Measurements from ENCODE around the gene ADAMTS6.
"Not testable (repeated sequence)": the region's sequence is repeated elsewhere in the genome, so short reads cannot be mapped to it uniquely, and the experiment has no call there.

The ADAMTS6 gene

DNA sequence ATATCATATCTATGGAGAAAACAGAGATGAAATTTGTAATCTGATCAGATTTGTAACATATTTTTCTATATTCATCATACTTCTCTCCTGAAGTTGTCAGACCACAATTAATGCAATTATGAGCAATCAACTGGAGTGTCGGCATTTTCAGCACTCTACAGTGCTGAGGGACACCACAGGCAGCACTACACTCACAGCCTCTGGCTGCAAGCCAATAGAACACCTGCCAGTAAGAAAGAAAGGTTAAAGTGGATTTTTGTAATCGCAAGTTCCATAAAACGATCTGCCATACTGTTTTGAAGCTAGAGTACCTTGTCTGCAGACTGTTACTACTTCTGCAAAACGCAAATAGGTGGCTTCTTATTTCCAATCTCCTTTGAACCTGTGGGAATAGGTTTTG is 147.6 kb downstream of the ADAMTS6 start:
- Histone ChIP-seq H3K4me1 (ENCODE audit: control insufficient read depth in 1 of 2, insufficient read depth in 2 of 2, low read length in 2 of 2) (no peaks in the 10 kb centered on the region), H3K4me3 (ENCODE audit: low read depth in 1 of 2, low read length in 2 of 2) (no peak overlapping the region), H3K27me3 (ENCODE audit: control insufficient read depth in 1 of 2, insufficient read depth in 2 of 2, low read length in 2 of 2) (no peaks in the 10 kb centered on the region), H3K9ac (ENCODE audit: low read depth in 1 of 2, low read length in 2 of 2) (no peak overlapping the region), H3K9me3 (ENCODE audit: control insufficient read depth in 1 of 2, low read length in 2 of 2) (peaks cover 0 to 4% of the 10 kb centered on the region in 2 donors), H3K36me3 (ENCODE audit: control insufficient read depth in 1 of 2, insufficient read depth in 2 of 2, low read length in 2 of 2) (no peaks in the 10 kb centered on the region), H3K27ac (ENCODE audit: low read depth, low read length) (no peak overlapping the region)

DNA sequence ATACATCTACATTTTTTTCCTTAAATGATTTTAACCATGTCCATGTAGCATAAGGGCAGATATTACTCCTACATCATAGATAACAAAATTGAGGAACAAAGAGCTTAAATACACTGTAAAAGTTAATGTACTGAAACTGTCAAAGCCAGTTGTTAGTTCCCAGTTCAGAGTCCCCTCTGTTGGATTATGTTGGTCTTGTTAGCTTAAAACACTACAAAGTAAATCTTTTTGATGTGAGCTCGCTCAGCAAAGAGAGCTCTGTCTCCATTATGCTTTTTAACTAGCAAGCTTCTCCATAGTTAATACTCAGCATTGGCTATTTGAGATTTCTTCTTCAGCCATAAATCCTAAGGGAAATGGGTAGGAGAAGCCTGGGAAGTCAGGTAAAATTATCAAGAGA is 149.1 kb downstream of the ADAMTS6 start:
- Histone ChIP-seq H3K9me3 (ENCODE audit: control insufficient read depth in 1 of 2, low read length in 2 of 2) (no peaks in the 10 kb centered on the region), H3K27me3 (ENCODE audit: control insufficient read depth in 1 of 2, insufficient read depth in 2 of 2, low read length in 2 of 2) (no peaks in the 10 kb centered on the region), H3K9ac (ENCODE audit: low read depth in 1 of 2, low read length in 2 of 2) (no peak overlapping the region), H3K4me3 (ENCODE audit: low read depth in 1 of 2, low read length in 2 of 2) (no peak overlapping the region), H3K36me3 (ENCODE audit: control insufficient read depth in 1 of 2, insufficient read depth in 2 of 2, low read length in 2 of 2) (no peaks in the 10 kb centered on the region), H3K4me1 (ENCODE audit: control insufficient read depth in 1 of 2, insufficient read depth in 2 of 2, low read length in 2 of 2) (no peaks in the 10 kb centered on the region), H3K27ac (ENCODE audit: low read depth, low read length) (no peak overlapping the region)

DNA sequence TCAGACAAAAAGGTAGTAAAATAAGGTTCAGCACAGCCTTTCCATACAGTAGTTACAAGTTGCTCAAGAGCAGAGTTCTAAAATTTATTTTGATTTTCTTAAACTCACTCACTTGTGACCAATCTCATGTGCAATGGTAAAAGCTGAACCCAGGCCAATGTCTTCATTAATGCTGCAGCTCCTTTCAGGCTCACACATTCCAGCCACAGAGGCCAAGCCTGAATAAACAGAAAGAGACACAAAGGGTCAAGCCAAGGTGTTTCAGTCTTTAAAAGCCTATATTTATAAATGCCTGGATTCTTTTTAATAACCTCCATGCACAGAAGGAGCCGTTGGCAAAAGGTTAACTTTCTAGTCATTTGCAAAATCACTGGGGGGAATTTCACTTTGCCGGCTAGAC is 152.5 kb downstream of the ADAMTS6 start:
- H3K4me3 ChIP-seq (ENCODE audit: low read depth in 1 of 2, low read length in 2 of 2): no peak overlapping the region
- H3K9ac ChIP-seq (ENCODE audit: low read depth in 1 of 2, low read length in 2 of 2): no peak overlapping the region
- H3K27me3 ChIP-seq (ENCODE audit: control insufficient read depth in 1 of 2, insufficient read depth in 2 of 2, low read length in 2 of 2): no peaks in the 10 kb centered on the region
- no peak overlapping the region for H3K27ac ChIP-seq (ENCODE audit: low read depth, low read length)
- H3K9me3 ChIP-seq (ENCODE audit: control insufficient read depth in 1 of 2, low read length in 2 of 2): no peaks in the 10 kb centered on the region
- H3K4me1 ChIP-seq (ENCODE audit: control insufficient read depth in 1 of 2, insufficient read depth in 2 of 2, low read length in 2 of 2): no peaks in the 10 kb centered on the region
- no peaks in the 10 kb centered on the region for H3K36me3 ChIP-seq (ENCODE audit: control insufficient read depth in 1 of 2, insufficient read depth in 2 of 2, low read length in 2 of 2)

DNA sequence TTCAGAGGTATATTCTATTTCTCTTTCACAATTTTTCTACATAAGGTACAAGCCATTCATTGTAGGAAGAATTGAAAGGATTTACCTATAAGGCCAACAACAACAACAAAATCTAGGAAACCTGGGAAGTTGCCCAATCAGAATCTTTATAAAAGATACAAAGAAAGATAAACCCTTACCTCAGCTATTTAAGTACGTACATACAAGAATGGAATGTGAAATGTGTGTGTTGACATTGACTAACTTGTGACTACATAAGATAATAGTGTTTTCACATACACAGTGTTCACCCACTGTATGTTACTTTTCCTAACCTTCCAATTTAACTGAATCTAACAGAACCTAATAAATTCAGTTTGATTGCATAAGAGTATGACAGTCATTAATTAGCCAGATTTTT is 154.1 kb downstream of the ADAMTS6 start:
- no peak overlapping the region for H3K27ac ChIP-seq (ENCODE audit: low read depth, low read length)
- H3K4me3 ChIP-seq (ENCODE audit: low read depth in 1 of 2, low read length in 2 of 2): no peak overlapping the region
- no peak overlapping the region for H3K9ac ChIP-seq (ENCODE audit: low read depth in 1 of 2, low read length in 2 of 2)
- no peaks in the 10 kb centered on the region for H3K36me3 ChIP-seq (ENCODE audit: control insufficient read depth in 1 of 2, insufficient read depth in 2 of 2, low read length in 2 of 2)
- H3K9me3 ChIP-seq (ENCODE audit: control insufficient read depth in 1 of 2, low read length in 2 of 2): no peaks in the 10 kb centered on the region
- no peaks in the 10 kb centered on the region for H3K4me1 ChIP-seq (ENCODE audit: control insufficient read depth in 1 of 2, insufficient read depth in 2 of 2, low read length in 2 of 2)
- H3K27me3 ChIP-seq (ENCODE audit: control insufficient read depth in 1 of 2, insufficient read depth in 2 of 2, low read length in 2 of 2): no peaks in the 10 kb centered on the region

DNA sequence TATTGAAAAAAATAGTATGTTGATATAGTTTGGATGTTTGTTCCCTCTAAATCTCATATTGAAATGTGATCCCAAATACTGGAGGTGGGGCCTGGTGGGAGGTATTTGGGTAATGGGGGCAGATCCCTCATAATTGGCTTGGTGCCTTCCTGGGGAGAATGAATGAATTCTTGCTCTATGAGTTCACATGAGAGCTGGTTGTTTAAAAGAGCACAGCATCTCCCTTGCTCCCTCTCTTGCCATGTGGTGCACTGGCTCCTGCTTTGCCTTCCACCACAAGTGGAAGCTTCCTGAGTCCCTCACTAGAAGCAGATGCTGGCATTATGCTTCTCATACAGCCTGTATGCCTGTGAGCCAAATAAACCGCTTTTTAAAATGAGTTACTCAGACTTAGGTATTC is 154.8 kb downstream of the ADAMTS6 start:
- Histone ChIP-seq H3K4me3 (ENCODE audit: low read depth in 1 of 2, low read length in 2 of 2) (no peak overlapping the region), H3K9me3 (ENCODE audit: control insufficient read depth in 1 of 2, low read length in 2 of 2) (no peaks in the 10 kb centered on the region), H3K4me1 (ENCODE audit: control insufficient read depth in 1 of 2, insufficient read depth in 2 of 2, low read length in 2 of 2) (no peaks in the 10 kb centered on the region), H3K27ac (ENCODE audit: low read depth, low read length) (no peak overlapping the region), H3K27me3 (ENCODE audit: control insufficient read depth in 1 of 2, insufficient read depth in 2 of 2, low read length in 2 of 2) (no peaks in the 10 kb centered on the region), H3K36me3 (ENCODE audit: control insufficient read depth in 1 of 2, insufficient read depth in 2 of 2, low read length in 2 of 2) (no peaks in the 10 kb centered on the region), H3K9ac (ENCODE audit: low read depth in 1 of 2, low read length in 2 of 2) (no peak overlapping the region)

DNA sequence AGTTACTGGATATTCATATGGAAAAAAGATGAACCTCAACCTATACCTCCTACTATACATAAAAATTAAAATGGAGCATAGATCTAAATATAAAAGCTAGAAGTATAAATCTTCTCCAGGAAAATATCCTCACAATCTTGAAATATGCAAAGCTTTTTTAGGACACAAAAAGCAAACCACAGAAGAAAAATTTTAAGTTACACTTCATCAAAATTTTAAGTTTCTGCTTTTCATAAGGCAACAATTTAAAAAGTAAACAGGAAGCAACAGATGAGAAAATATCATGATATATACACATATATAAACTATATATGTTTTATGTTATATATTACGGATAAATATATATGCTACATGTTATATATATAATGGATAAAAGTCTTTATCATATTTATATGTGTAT is 157.5 kb downstream of the ADAMTS6 start:
- no peak overlapping the region for H3K27ac ChIP-seq (ENCODE audit: low read depth, low read length)
- no peak overlapping the region for H3K9ac ChIP-seq (ENCODE audit: low read depth in 1 of 2, low read length in 2 of 2)
- H3K9me3 ChIP-seq (ENCODE audit: control insufficient read depth in 1 of 2, low read length in 2 of 2): no peaks in the 10 kb centered on the region
- no peaks in the 10 kb centered on the region for H3K36me3 ChIP-seq (ENCODE audit: control insufficient read depth in 1 of 2, insufficient read depth in 2 of 2, low read length in 2 of 2)
- H3K4me3 ChIP-seq (ENCODE audit: low read depth in 1 of 2, low read length in 2 of 2): no peak overlapping the region
- H3K4me1 ChIP-seq (ENCODE audit: control insufficient read depth in 1 of 2, insufficient read depth in 2 of 2, low read length in 2 of 2): no peaks in the 10 kb centered on the region
- no peaks in the 10 kb centered on the region for H3K27me3 ChIP-seq (ENCODE audit: control insufficient read depth in 1 of 2, insufficient read depth in 2 of 2, low read length in 2 of 2)

DNA sequence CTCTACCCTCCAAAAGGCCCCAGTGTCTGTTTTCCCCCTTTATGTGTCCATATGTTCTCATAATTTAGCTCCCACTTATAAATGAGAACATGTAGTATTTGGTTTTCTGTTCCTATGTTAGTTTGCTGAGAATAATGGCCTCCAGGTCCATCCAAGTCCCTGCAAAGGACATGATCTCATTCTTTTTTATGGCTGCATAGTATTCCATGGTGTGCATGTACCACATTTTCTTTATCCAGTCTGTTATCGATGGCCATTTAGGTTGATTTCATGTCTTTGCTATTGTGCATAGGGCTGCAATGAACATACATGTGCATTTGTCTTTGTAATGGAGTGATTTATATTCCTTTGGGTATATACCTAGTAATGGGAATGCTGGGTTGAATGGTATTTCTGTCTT is 161.0 kb downstream of the ADAMTS6 start:
- H3K9ac ChIP-seq (ENCODE audit: low read depth in 1 of 2, low read length in 2 of 2); H3K4me3 ChIP-seq (ENCODE audit: low read depth in 1 of 2, low read length in 2 of 2); H3K4me1 ChIP-seq (ENCODE audit: control insufficient read depth in 1 of 2, insufficient read depth in 2 of 2, low read length in 2 of 2); H3K27ac ChIP-seq (ENCODE audit: low read depth, low read length); H3K9me3 ChIP-seq (ENCODE audit: control insufficient read depth in 1 of 2, low read length in 2 of 2); H3K27me3 ChIP-seq (ENCODE audit: control insufficient read depth in 1 of 2, insufficient read depth in 2 of 2, low read length in 2 of 2); H3K36me3 ChIP-seq (ENCODE audit: control insufficient read depth in 1 of 2, insufficient read depth in 2 of 2, low read length in 2 of 2): not testable (repeated sequence)

DNA sequence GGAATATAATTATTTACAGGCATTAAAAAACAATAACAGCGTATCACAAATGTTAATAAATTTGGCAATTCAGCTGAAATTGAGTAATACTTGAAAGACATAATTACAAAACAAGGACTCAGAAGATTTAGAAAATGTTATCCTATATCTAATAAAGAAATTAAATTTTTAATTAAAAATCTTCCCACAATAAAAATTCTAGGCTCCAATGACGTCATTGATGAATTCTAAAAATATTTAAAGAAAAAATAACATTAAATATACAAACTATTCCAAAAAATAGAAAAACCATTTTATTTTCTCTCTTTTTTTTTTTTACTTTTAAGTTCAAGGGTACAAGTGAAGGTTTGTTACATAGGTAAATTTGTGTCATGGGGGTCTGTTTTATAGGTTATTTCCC is 161.5 kb downstream of the ADAMTS6 start:
- Histone ChIP-seq H3K4me3 (ENCODE audit: low read depth in 1 of 2, low read length in 2 of 2) (no peak overlapping the region), H3K27ac (ENCODE audit: low read depth, low read length) (no peak overlapping the region)

DNA sequence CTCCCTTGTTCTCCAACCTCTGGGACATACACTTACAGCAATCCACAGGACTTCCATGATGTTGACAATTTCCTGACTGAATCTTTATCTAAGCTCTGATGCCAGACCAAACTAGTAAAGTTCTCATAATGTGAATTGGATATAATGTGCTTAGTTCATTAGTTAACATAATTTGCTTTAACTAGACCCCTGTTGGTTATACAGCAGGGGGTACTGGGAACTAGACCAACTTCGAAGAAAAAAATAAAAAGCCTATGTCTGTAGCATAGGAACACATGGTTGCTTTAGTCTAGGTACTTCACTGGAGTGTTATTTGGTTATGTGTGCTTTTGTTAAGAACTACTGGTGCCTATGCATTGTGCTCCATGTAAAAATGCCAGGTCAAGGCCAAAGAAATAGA is 173.8 kb downstream of the ADAMTS6 start:
- Histone ChIP-seq H3K9me3 (ENCODE audit: control insufficient read depth in 1 of 2, low read length in 2 of 2) (no peaks in the 10 kb centered on the region), H3K27ac (ENCODE audit: low read depth, low read length) (no peak overlapping the region), H3K9ac (ENCODE audit: low read depth in 1 of 2, low read length in 2 of 2) (no peak overlapping the region), H3K27me3 (ENCODE audit: control insufficient read depth in 1 of 2, insufficient read depth in 2 of 2, low read length in 2 of 2) (no peaks in the 10 kb centered on the region), H3K4me1 (ENCODE audit: control insufficient read depth in 1 of 2, insufficient read depth in 2 of 2, low read length in 2 of 2) (no peaks in the 10 kb centered on the region), H3K4me3 (ENCODE audit: low read depth in 1 of 2, low read length in 2 of 2) (no peak overlapping the region), H3K36me3 (ENCODE audit: control insufficient read depth in 1 of 2, insufficient read depth in 2 of 2, low read length in 2 of 2) (no peaks in the 10 kb centered on the region)

More for the DNA sequence above, 161.5 kb downstream of the ADAMTS6 start:
- no peaks in the 10 kb centered on the region for H3K36me3 ChIP-seq (ENCODE audit: control insufficient read depth in 1 of 2, insufficient read depth in 2 of 2, low read length in 2 of 2)
- no peaks in the 10 kb centered on the region for H3K4me1 ChIP-seq (ENCODE audit: control insufficient read depth in 1 of 2, insufficient read depth in 2 of 2, low read length in 2 of 2)
- no peaks in the 10 kb centered on the region for H3K27me3 ChIP-seq (ENCODE audit: control insufficient read depth in 1 of 2, insufficient read depth in 2 of 2, low read length in 2 of 2)
- no peaks in the 10 kb centered on the region for H3K9me3 ChIP-seq (ENCODE audit: control insufficient read depth in 1 of 2, low read length in 2 of 2)
- H3K9ac ChIP-seq (ENCODE audit: low read depth in 1 of 2, low read length in 2 of 2): no peak overlapping the region

DNA sequence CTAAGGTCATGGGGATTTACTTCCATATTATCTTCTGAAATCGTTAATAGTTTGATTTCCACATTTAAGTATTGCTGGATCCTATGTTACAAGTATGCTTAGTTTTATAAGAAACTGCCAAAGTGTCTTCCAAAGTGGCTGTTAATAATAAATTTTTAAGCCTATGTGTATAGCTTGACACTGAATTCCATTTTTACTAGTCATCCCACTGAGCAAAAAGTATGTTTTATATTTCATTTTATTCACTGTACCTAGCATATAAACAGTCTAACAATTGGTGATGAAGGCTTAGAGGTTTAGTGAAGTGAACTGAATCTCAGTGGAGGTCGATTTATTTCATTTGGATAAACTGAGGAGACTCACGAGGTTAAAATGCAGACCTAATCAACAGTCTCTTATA is 174.6 kb downstream of the ADAMTS6 start:
- no peak overlapping the region for H3K4me3 ChIP-seq (ENCODE audit: low read depth in 1 of 2, low read length in 2 of 2)
- H3K27ac ChIP-seq (ENCODE audit: low read depth, low read length): no peak overlapping the region
- no peaks in the 10 kb centered on the region for H3K4me1 ChIP-seq (ENCODE audit: control insufficient read depth in 1 of 2, insufficient read depth in 2 of 2, low read length in 2 of 2)
- no peaks in the 10 kb centered on the region for H3K36me3 ChIP-seq (ENCODE audit: control insufficient read depth in 1 of 2, insufficient read depth in 2 of 2, low read length in 2 of 2)
- H3K9me3 ChIP-seq (ENCODE audit: control insufficient read depth in 1 of 2, low read length in 2 of 2): no peaks in the 10 kb centered on the region
- no peak overlapping the region for H3K9ac ChIP-seq (ENCODE audit: low read depth in 1 of 2, low read length in 2 of 2)
- no peaks in the 10 kb centered on the region for H3K27me3 ChIP-seq (ENCODE audit: control insufficient read depth in 1 of 2, insufficient read depth in 2 of 2, low read length in 2 of 2)

DNA sequence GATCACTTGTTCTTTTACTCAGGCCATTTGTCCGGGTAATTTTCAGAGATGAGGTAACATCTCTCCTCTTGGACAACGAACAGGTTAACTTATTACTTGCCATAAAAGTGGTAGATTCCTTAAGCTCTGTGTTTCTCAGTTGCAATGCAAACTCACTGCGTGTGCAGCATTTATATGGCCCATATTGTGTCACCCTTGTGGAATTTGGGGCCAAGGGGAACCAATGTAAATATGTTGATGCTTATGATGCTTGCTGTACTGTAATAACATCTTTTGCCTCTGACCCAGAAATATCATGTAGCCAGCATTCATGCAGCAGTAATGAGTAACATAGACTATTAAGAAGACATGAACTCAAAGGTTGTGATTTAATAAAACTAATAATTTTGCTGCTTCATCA is 175.8 kb downstream of the ADAMTS6 start:
- no peaks in the 10 kb centered on the region for H3K36me3 ChIP-seq (ENCODE audit: control insufficient read depth in 1 of 2, insufficient read depth in 2 of 2, low read length in 2 of 2)

More for the DNA sequence above, 175.8 kb downstream of the ADAMTS6 start:
- H3K27ac ChIP-seq (ENCODE audit: low read depth, low read length): no peak overlapping the region
- no peak overlapping the region for H3K9ac ChIP-seq (ENCODE audit: low read depth in 1 of 2, low read length in 2 of 2)
- no peaks in the 10 kb centered on the region for H3K27me3 ChIP-seq (ENCODE audit: control insufficient read depth in 1 of 2, insufficient read depth in 2 of 2, low read length in 2 of 2)
- H3K9me3 ChIP-seq (ENCODE audit: control insufficient read depth in 1 of 2, low read length in 2 of 2): no peaks in the 10 kb centered on the region
- no peaks in the 10 kb centered on the region for H3K4me1 ChIP-seq (ENCODE audit: control insufficient read depth in 1 of 2, insufficient read depth in 2 of 2, low read length in 2 of 2)
- H3K4me3 ChIP-seq (ENCODE audit: low read depth in 1 of 2, low read length in 2 of 2): no peak overlapping the region

All from duodenal mucosa (tissue), 2 donors.